DOHH2 (cell line): ENCODE measurements around the gene EXOC6B.

Experiments
- CTCF ChIP-seq: fragments of 200-600 bp; sonication (generic); IDR thresholded peaks from one replicate; pipeline ENCODE4 v1.5.1; 2014; ENCODE audit warnings: antibody characterized with exemption, mild to moderate bottlenecking, low read depth, low read length; ENCODE audit not compliant: poor library complexity, severe bottlenecking
- EZH2phosphoT487 ChIP-seq: fragments of 200-600 bp; sonication (generic); IDR thresholded peaks from 2 replicates; pipeline ENCODE4 v1.6.1; 2017; ENCODE audit warnings: borderline replicate concordance, mild to moderate bottlenecking, antibody characterized with exemption, low read length, moderate library complexity, mixed read lengths

GRCh38 chr2:72415781-72416475 lies 409.9 kb downstream of the EXOC6B start:
- TF ChIP-seq CTCF = no peak
- no peak for TF ChIP-seq EZH2phosphoT487
